Ascending aorta (tissue), 2 donors: ENCODE data around the gene SPATA33. TPM values are rescaled to one million over a fixed set of nuclear protein-coding genes. Genes with fewer than 3 reads are reported as not detected.
"Not testable (repeated sequence)": the region's sequence is repeated elsewhere in the genome, so short reads cannot be mapped to it uniquely, and the experiment has no call there.

Experiments used
- DNase-seq, 2 donors: peaks; one replicate each; pipeline ENCODE4 v3.0.0-alpha.2; 2019; ENCODE audit warnings: low spot score in 2 of 2
- H3K27ac ChIP-seq, 2 donors: fragments of 200-600 bp; sonication (generic); one replicate each; pipeline ENCODE4 v1.5.1; 2016 to 2017; ENCODE audit warnings: mild to moderate bottlenecking in 1 of 2
- H3K27me3 ChIP-seq: fragments of 200-600 bp; sonication (generic); one replicate; pipeline ENCODE4 v1.5.1; 2017
- H3K36me3 ChIP-seq, 2 donors: fragments of 200-600 bp; sonication (generic); one replicate each; pipeline ENCODE4 v1.5.1; 2016
- H3K4me1 ChIP-seq, 2 donors: fragments of 200-600 bp; sonication (generic); one replicate each; pipeline ENCODE4 v1.5.1; 2016 to 2017; ENCODE audit warnings: mild to moderate bottlenecking in 1 of 2
- H3K4me3 ChIP-seq, 2 donors: fragments of 200-600 bp; sonication (generic); one replicate each; pipeline ENCODE4 v1.5.1; 2016 to 2017; ENCODE audit warnings: mild to moderate bottlenecking in 1 of 2
- H3K9me3 ChIP-seq, 2 donors: fragments of 200-600 bp; sonication (generic); one replicate each; pipeline ENCODE4 v1.5.1; 2016
- intact Hi-C: fragments of 100-400 bp; cut with DNase I; formaldehyde crosslinking; loops from one replicate; pipeline ENCODE4 v1.15.1; 2023
- total RNA-seq: library from RNA; depleted of rRNA; stranded (reverse); fragments of >200 nt; gene quantifications from one replicate; pipeline ENCODE4 v1.1.0, GENCODE V29; 2016
- TF ChIP-seq, protein P1 (sequence below), 3 experiments: fragments of 200-600 bp in 2 of 3; fragments of 450-650 bp in 1 of 3; sonication (generic) in 2 of 3; IDR thresholded peaks; one replicate each; pipeline ENCODE4 v1.5.1; 2016 to 2019; ENCODE audit warnings: antibody characterized with exemption in 3 of 3, mild to moderate bottlenecking in 1 of 3, moderate library complexity in 1 of 3

The SPATA33 gene
- total RNA-seq, 1 donor from 2014 or later: 0.21 TPM

DNA sequence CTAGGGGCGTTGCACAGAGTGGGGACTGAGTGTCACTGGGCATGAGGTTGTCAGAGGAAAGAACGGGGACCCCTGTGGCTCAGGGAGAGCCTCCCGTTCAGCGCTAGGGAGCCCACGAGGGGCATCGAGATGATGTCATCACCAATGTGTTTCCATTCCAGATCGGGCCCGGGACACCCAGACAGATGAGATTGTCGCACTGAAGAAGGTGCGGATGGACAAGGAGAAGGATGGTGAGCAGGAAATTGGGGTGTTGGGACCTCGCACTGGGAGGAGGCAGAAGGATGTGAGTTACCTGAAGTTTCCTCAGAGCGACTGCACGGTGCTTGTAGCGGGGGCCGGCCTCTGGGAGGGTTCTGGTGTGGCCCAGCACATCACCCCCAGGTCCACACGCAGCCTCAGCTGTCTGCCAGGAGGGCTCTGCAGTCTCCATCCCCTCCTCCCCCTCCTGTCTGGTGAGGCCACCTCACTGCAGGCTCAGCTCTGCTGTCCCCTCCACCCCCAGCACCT lies 32.8 kb downstream of the SPATA33 start:
- H3K27ac ChIP-seq: no peak overlapping the region
- no peaks in the 10 kb centered on the region for H3K27me3 ChIP-seq
- H3K9me3 ChIP-seq: no peaks in the 10 kb centered on the region
- TF ChIP-seq, protein P1, sequence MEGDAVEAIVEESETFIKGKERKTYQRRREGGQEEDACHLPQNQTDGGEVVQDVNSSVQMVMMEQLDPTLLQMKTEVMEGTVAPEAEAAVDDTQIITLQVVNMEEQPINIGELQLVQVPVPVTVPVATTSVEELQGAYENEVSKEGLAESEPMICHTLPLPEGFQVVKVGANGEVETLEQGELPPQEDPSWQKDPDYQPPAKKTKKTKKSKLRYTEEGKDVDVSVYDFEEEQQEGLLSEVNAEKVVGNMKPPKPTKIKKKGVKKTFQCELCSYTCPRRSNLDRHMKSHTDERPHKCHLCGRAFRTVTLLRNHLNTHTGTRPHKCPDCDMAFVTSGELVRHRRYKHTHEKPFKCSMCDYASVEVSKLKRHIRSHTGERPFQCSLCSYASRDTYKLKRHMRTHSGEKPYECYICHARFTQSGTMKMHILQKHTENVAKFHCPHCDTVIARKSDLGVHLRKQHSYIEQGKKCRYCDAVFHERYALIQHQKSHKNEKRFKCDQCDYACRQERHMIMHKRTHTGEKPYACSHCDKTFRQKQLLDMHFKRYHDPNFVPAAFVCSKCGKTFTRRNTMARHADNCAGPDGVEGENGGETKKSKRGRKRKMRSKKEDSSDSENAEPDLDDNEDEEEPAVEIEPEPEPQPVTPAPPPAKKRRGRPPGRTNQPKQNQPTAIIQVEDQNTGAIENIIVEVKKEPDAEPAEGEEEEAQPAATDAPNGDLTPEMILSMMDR (IDR thresholded peaks at IDR 0.05): no peak
- intact Hi-C loops: no loop called here
- H3K4me1 ChIP-seq: peaks cover 4 to 5% of the 10 kb centered on the region in 2 donors
- peaks cover 25 to 38% of the 10 kb centered on the region in 2 donors for H3K36me3 ChIP-seq
- DNase-seq: no peak
- H3K4me3 ChIP-seq: no peak overlapping the region

DNA sequence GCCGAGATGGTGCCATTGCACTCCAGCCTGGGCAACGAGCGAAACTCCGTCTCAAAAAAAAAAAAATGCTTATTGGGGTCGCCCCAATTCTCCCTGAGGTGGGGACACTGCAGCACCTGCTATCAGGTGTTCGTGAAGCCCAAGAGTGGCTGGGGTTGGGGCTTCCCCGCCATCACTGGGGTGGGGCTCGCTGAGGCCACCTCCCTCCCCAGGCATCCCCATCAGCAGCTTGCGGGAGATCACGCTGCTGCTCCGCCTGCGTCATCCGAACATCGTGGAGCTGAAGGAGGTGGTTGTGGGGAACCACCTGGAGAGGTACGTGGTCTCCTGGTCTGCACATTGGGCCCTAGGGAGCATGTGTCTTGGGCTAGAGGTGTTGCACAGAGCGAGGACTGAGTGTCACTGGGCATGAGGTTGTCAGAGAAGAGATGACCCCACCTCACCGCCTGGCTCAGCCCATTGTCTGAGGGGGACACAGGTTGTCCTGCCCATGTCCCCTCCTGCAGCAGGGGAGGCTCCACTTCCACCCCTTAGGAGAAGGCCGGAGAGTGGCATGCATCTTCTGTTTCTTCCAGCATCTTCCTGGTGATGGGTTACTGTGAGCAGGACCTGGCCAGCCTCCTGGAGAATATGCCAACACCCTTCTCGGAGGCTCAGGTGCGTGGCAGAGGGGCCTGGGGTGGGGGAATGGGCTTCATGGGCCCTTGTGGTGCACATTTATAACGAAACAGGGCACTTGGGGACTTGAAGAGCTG lies 33.8 kb downstream of the SPATA33 start:
- Histone ChIP-seq H3K27me3 (no peaks in the 10 kb centered on the region), H3K9me3 (no peaks in the 10 kb centered on the region), H3K4me1 (peaks cover 4 to 5% of the 10 kb centered on the region in 2 donors), H3K4me3 (no peak overlapping the region), H3K27ac (no peak overlapping the region), H3K36me3 (peaks cover 28 to 38% of the 10 kb centered on the region in 2 donors)
- intact Hi-C loops: no loop called here
- DNase-seq: no peak
- TF ChIP-seq, protein P1 (IDR thresholded peaks at IDR 0.05): no peak

DNA sequence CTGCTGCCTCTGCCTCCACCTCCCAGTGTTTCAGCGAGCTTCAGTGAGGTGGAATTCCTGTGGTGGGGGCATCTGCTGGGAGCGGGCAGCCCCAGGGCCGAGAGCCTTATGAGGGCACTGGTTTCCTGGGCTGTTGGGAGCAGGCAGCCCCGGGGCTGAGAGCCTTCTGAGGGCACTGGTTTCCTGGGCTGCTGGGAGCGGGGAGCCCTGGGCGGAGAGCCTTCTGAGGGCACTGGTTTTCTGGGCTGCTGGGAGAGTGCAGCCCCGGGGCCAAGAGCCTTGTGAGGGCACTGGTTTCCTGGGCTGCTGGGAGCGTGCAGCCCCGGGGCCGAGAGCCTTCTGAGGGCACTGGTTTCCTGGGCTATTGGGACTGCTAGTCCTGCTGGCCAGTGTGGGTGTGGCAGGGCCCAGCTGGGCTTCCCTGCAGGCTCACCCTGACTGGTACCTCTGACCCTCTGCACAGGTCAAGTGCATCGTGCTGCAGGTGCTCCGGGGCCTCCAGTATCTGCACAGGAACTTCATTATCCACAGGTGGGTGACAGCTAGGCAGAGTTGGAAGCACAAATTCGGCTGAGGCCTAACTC lies 34.4 kb downstream of the SPATA33 start:
- Histone ChIP-seq H3K27me3 (no peaks in the 10 kb centered on the region), H3K36me3 (peaks cover 28 to 38% of the 10 kb centered on the region in 2 donors), H3K4me3 (no peak overlapping the region), H3K9me3 (no peaks in the 10 kb centered on the region), H3K4me1 (peaks cover 4 to 5% of the 10 kb centered on the region in 2 donors), H3K27ac (no peak overlapping the region)
- intact Hi-C loops: no loop called here
- no peak for DNase-seq
- TF ChIP-seq, protein P1 (IDR thresholded peaks at IDR 0.05): no peak

DNA sequence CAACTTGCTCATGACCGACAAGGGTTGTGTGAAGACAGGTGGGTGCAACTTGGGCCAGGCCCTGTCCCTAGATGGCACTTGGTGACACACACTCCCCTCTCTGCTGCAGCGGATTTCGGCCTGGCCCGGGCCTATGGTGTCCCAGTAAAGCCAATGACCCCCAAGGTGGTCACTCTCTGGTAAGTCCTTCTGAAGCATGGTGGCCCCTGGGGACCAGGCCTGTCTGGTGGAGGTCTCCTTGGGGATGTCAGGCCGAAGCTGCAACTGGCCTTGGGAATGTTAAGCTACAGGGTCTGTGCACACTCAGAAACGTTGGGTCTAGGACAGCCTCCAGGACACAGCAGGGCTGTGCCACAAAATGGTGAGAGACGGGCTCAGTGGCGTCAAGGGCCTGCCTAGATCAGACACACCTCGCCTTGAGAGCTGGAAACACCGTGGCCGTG lies 35.7 kb downstream of the SPATA33 start:
- TF ChIP-seq, protein P1 (IDR thresholded peaks at IDR 0.05): no peak
- DNase-seq: no peak
- no peak overlapping the region for H3K4me3 ChIP-seq
- H3K9me3 ChIP-seq: no peaks in the 10 kb centered on the region
- peaks cover 28 to 41% of the 10 kb centered on the region in 2 donors for H3K36me3 ChIP-seq
- intact Hi-C loops: no loop called here
- no peak overlapping the region for H3K27ac ChIP-seq
- H3K27me3 ChIP-seq: no peaks in the 10 kb centered on the region
- no peaks in the 10 kb centered on the region for H3K4me1 ChIP-seq

DNA sequence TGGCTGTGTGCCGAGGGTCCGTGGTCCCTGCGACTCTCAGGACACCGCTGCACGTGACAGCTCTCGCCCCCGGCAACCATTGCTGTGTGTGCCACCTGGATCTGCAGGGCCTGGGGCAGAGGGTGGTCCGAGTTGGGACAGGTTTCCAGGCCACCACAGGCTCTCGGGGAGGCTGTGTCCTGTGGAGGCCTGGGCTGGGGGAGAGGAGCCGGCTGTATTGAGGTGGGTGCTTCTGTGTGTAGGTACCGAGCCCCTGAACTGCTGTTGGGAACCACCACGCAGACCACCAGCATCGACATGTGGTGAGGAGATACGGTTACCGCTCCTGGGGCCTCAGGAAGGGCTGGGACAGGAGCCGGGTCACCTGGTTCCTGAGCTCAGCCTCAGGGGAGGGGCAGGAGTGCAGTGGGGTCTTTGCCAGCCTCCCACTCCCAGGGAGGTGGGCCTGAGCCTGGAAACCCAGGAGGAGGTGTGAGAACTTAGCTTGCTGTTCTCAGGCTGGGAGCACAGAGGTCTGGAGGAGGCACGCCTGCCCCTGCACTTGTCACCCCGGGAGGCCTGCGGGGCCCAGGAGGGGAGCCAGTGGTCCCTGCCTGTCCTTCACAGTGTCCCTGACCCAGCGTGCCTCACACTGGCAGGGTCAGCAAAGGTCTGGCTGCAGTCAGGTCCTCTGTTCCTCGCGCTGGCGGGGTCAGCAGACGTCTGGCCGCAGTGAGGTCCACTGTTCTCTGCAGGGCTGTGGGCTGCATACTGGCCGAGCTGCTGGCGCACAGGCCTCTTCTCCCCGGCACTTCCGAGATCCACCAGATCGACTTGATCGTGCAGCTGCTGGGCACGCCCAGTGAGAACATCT lies 36.5 kb downstream of the SPATA33 start:
- TF ChIP-seq, protein P1 (IDR thresholded peaks at IDR 0.05): no peak
- H3K27ac ChIP-seq: no peak overlapping the region
- H3K4me3 ChIP-seq: no peak overlapping the region
- intact Hi-C loops: no loop called here
- no peaks in the 10 kb centered on the region for H3K27me3 ChIP-seq
- no peaks in the 10 kb centered on the region for H3K9me3 ChIP-seq
- H3K36me3 ChIP-seq: peaks cover 28 to 41% of the 10 kb centered on the region in 2 donors
- DNase-seq: no peak
- H3K4me1 ChIP-seq: no peaks in the 10 kb centered on the region

DNA sequence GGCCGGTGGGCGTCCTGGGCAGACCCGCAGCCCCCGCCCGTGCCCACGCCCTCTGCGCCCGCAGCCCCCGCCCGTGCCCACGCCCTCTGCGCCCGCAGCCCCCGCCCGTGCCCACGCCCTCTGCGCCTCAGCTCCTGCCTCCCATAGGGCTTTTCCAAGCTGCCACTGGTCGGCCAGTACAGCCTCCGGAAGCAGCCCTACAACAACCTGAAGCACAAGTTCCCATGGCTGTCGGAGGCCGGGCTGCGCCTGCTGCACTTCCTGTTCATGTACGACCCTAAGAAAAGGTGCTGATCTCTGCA lies 37.1 kb downstream of the SPATA33 start:
- H3K4me1 ChIP-seq, H3K9me3 ChIP-seq, intact Hi-C loops, DNase-seq, H3K4me3 ChIP-seq, H3K27me3 ChIP-seq, H3K27ac ChIP-seq: not testable (repeated sequence)
- H3K36me3 ChIP-seq: peaks cover 28 to 41% of the 10 kb centered on the region in 2 donors
